ENCODE measurements around the gene ZHX3.

DNA sequence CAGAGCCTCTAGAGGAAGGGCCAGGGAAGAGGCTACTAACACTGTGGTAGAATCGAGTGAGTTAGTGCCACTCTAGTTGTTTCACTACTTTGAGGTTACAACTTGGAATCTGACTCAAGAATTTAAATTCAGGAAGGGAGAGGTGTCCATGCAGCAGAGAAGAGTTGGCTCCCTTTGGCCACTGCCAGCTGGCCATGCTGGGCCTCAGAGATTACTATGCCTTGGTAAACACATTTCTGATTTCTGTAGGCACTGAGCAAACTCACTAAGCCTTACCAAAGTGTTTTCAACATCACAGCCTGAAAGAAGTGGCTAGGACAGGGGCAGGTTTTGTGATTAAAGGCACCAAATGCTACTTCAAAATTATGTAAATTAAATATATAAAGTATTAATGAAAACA is 61.9 kb downstream of the ZHX3 start:
- TF ChIP-seq, protein P1, sequence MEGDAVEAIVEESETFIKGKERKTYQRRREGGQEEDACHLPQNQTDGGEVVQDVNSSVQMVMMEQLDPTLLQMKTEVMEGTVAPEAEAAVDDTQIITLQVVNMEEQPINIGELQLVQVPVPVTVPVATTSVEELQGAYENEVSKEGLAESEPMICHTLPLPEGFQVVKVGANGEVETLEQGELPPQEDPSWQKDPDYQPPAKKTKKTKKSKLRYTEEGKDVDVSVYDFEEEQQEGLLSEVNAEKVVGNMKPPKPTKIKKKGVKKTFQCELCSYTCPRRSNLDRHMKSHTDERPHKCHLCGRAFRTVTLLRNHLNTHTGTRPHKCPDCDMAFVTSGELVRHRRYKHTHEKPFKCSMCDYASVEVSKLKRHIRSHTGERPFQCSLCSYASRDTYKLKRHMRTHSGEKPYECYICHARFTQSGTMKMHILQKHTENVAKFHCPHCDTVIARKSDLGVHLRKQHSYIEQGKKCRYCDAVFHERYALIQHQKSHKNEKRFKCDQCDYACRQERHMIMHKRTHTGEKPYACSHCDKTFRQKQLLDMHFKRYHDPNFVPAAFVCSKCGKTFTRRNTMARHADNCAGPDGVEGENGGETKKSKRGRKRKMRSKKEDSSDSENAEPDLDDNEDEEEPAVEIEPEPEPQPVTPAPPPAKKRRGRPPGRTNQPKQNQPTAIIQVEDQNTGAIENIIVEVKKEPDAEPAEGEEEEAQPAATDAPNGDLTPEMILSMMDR (IDR thresholded peaks at IDR 0.05), result no peak
- TF ChIP-seq POLR2A (IDR thresholded peaks at IDR 0.05), result no peak
